ENCODE data around the gene ISOC2.

DNA sequence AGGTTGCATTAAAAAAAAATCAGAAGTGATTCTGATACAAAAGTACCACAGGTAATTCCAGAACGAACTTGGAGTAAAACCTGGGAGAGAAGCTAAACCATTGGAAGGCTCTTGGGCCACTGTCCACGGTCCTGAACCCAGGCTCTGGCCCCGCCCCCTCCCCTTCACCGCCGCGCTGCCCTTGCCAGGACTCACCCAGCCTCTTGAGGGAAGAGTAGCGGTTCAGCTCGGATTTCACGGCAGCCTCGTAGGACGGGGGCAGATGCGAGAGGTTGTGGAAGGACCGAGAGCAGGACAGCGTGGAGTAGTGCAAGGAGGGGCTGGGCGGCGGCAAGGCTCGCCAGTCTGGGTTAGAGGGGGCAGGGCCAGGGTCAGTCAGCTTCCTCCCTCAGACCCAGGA lies 24.0 kb downstream of the ISOC2 start:
- TF ChIP-seq, protein P1, sequence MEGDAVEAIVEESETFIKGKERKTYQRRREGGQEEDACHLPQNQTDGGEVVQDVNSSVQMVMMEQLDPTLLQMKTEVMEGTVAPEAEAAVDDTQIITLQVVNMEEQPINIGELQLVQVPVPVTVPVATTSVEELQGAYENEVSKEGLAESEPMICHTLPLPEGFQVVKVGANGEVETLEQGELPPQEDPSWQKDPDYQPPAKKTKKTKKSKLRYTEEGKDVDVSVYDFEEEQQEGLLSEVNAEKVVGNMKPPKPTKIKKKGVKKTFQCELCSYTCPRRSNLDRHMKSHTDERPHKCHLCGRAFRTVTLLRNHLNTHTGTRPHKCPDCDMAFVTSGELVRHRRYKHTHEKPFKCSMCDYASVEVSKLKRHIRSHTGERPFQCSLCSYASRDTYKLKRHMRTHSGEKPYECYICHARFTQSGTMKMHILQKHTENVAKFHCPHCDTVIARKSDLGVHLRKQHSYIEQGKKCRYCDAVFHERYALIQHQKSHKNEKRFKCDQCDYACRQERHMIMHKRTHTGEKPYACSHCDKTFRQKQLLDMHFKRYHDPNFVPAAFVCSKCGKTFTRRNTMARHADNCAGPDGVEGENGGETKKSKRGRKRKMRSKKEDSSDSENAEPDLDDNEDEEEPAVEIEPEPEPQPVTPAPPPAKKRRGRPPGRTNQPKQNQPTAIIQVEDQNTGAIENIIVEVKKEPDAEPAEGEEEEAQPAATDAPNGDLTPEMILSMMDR (IDR thresholded peaks at IDR 0.05; ENCODE audit: insufficient read depth, low read length, poor library complexity, severe bottlenecking), result no peak
- TF ChIP-seq EZH2phosphoT487 (conservative IDR thresholded peaks at IDR 0.05; ENCODE audit: low read length), result no peak

All from SU-DHL-6 (cell line).